Liver (tissue), 3 donors: Measurements from ENCODE around the gene MSN.

Source experiments
- ATF3 ChIP-seq: IDR thresholded peaks from 2 replicates; pipeline ENCODE4 v1.6.1; 2016; ENCODE audit warnings: antibody characterized with exemption
- CTCF ChIP-seq: fragments of 150-350 bp; IDR thresholded peaks from 2 replicates; pipeline ENCODE4 v1.5.1; 2017; ENCODE audit warnings: improper control_type of control experiment, low read depth, low read length; ENCODE audit not compliant: missing input control
- MAX ChIP-seq: IDR thresholded peaks from 2 replicates; pipeline ENCODE4 v1.6.1; 2016; ENCODE audit warnings: antibody characterized with exemption
- REST ChIP-seq: IDR thresholded peaks from 2 replicates; pipeline ENCODE4 v1.6.1; 2016; ENCODE audit warnings: antibody characterized with exemption, mild to moderate bottlenecking
- RXRA ChIP-seq, 2 donors: IDR thresholded peaks; 2 replicates each; pipeline ENCODE4 v1.6.1; 2017 to 2018; ENCODE audit warnings: antibody characterized with exemption in 2 of 2, mild to moderate bottlenecking in 1 of 2
- SP1 ChIP-seq: IDR thresholded peaks from 2 replicates; pipeline ENCODE4 v1.6.1; 2018; ENCODE audit warnings: antibody characterized with exemption, mild to moderate bottlenecking
- ZBTB33 ChIP-seq: IDR thresholded peaks from 2 replicates; pipeline ENCODE4 v1.6.1; 2016; ENCODE audit warnings: antibody characterized with exemption
- donor health status: healthy.
- donor health status: healthy.

GRCh38 chrX:65772842-65773241, 105.4 kb downstream of the MSN start:
- TF ChIP-seq CTCF (no peak), MAX (no peak), ZBTB33 (no peak), SP1 (no peak), RXRA (IDR thresholded peaks at IDR 0.05) (no peak), ATF3 (no peak), REST (no peak)
